ENCODE data around the gene C1QB.

- TF ChIP-seq, protein P1, sequence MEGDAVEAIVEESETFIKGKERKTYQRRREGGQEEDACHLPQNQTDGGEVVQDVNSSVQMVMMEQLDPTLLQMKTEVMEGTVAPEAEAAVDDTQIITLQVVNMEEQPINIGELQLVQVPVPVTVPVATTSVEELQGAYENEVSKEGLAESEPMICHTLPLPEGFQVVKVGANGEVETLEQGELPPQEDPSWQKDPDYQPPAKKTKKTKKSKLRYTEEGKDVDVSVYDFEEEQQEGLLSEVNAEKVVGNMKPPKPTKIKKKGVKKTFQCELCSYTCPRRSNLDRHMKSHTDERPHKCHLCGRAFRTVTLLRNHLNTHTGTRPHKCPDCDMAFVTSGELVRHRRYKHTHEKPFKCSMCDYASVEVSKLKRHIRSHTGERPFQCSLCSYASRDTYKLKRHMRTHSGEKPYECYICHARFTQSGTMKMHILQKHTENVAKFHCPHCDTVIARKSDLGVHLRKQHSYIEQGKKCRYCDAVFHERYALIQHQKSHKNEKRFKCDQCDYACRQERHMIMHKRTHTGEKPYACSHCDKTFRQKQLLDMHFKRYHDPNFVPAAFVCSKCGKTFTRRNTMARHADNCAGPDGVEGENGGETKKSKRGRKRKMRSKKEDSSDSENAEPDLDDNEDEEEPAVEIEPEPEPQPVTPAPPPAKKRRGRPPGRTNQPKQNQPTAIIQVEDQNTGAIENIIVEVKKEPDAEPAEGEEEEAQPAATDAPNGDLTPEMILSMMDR (IDR thresholded peaks at IDR 0.05) = no peak
- TF ChIP-seq POLR2A (IDR thresholded peaks at IDR 0.05) = no peak
These were observed 38.2 kb downstream of the C1QB start for GRCh38 chr1:22691031-22691753.
